WTC11 (cell line): ENCODE data around the gene MAST4. TPM values are rescaled to one million over a fixed set of nuclear protein-coding genes. Genes with fewer than 3 reads are reported as not detected.

ENCODE experiments used
- CREM ChIP-seq: sonication (generic); formaldehyde crosslinking; IDR thresholded peaks from 2 replicates; pipeline ENCODE4 v1.8.1; 2022; ENCODE audit warnings: mild to moderate bottlenecking, missing genetic modification reagents, moderate library complexity
- EMX1 ChIP-seq: fragments of 250-450 bp; sonication (Bioruptor Pico); IDR thresholded peaks from 2 replicates; pipeline ENCODE4 v1.8.0; 2021; ENCODE audit warnings: mild to moderate bottlenecking
- ETV6 ChIP-seq: sonication (generic); formaldehyde crosslinking; IDR thresholded peaks from 2 replicates; pipeline ENCODE4 v1.8.1; 2022; ENCODE audit warnings: mild to moderate bottlenecking, missing genetic modification reagents
- FOXJ3 ChIP-seq: sonication (generic); formaldehyde crosslinking; IDR thresholded peaks from 2 replicates; pipeline ENCODE4 v1.9.0; 2021; ENCODE audit warnings: missing genetic modification reagents, mild to moderate bottlenecking, borderline replicate concordance
- FOXK1 ChIP-seq: sonication (generic); formaldehyde crosslinking; IDR thresholded peaks from 2 replicates; pipeline ENCODE4 v1.8.0; 2022; ENCODE audit warnings: mild to moderate bottlenecking, moderate library complexity, missing genetic modification reagents
- HMGA2 ChIP-seq: fragments of 250-450 bp; sonication (Bioruptor Pico); IDR thresholded peaks from 2 replicates; pipeline ENCODE4 v1.4.0; 2021; ENCODE audit warnings: mild to moderate bottlenecking, moderate library complexity
- MLX ChIP-seq: sonication (generic); formaldehyde crosslinking; IDR thresholded peaks from 2 replicates; pipeline ENCODE4 v1.8.1; 2023; ENCODE audit warnings: mild to moderate bottlenecking, missing genetic modification reagents, moderate library complexity
- MYBL2 ChIP-seq: sonication (generic); formaldehyde crosslinking; IDR thresholded peaks from 2 replicates; pipeline ENCODE4 v1.8.1; 2023; ENCODE audit warnings: mild to moderate bottlenecking, moderate library complexity, missing genetic modification reagents
- PREB ChIP-seq: sonication (generic); formaldehyde crosslinking; IDR thresholded peaks from 2 replicates; pipeline ENCODE4 v1.8.1; 2022; ENCODE audit warnings: mild to moderate bottlenecking, missing genetic modification reagents, moderate library complexity, borderline replicate concordance
- TCF7 ChIP-seq: sonication (generic); formaldehyde crosslinking; IDR thresholded peaks from 2 replicates; pipeline ENCODE4 v1.8.0; 2022; ENCODE audit warnings: mild to moderate bottlenecking, low read depth, missing genetic modification reagents, moderate library complexity
- TEAD1 ChIP-seq: sonication (generic); formaldehyde crosslinking; IDR thresholded peaks from 2 replicates; pipeline ENCODE4 v1.8.0; 2022; ENCODE audit warnings: mild to moderate bottlenecking, missing genetic modification reagents
- TP53 ChIP-seq: sonication (generic); formaldehyde crosslinking; IDR thresholded peaks from 2 replicates; pipeline ENCODE4 v1.8.1; 2023; ENCODE audit warnings: mild to moderate bottlenecking, missing genetic modification reagents
- USF2 ChIP-seq: sonication (generic); formaldehyde crosslinking; IDR thresholded peaks from 2 replicates; pipeline ENCODE4 v1.8.1; 2023; ENCODE audit warnings: mild to moderate bottlenecking, missing genetic modification reagents, moderate library complexity
- ZBTB21 ChIP-seq: sonication (generic); formaldehyde crosslinking; IDR thresholded peaks from 2 replicates; pipeline ENCODE4 v1.8.1; 2023; ENCODE audit warnings: mild to moderate bottlenecking, missing genetic modification reagents, borderline replicate concordance
- ZNF138 ChIP-seq: sonication (generic); formaldehyde crosslinking; conservative IDR thresholded peaks from 2 replicates; pipeline ENCODE4 v1.8.1; 2022; ENCODE audit warnings: mild to moderate bottlenecking, moderate library complexity, missing genetic modification reagents
- ZNF671 ChIP-seq: fragments of 250-450 bp; sonication (Bioruptor Pico); IDR thresholded peaks from 2 replicates; pipeline ENCODE4 v1.8.0; 2021; ENCODE audit warnings: mild to moderate bottlenecking
- ZSCAN18 ChIP-seq: fragments of 250-450 bp; sonication (Bioruptor Pico); IDR thresholded peaks from 2 replicates; pipeline ENCODE4 v2.1.2; 2022; ENCODE audit warnings: mild to moderate bottlenecking, moderate library complexity
- total RNA-seq: library from RNA; stranded (reverse); gene quantifications from 3 replicates; pipeline ENCODE4 v1.2.3, GENCODE V29; 2021
- TF ChIP-seq, protein P1 (sequence below): sonication (generic); formaldehyde crosslinking; conservative IDR thresholded peaks from 2 replicates; pipeline ENCODE4 v1.8.1; 2023; ENCODE audit warnings: mild to moderate bottlenecking, low read depth, missing genetic modification reagents, moderate library complexity
- TF ChIP-seq, protein P2 (sequence below): sonication (generic); formaldehyde crosslinking; IDR thresholded peaks from 2 replicates; pipeline ENCODE4 v1.8.1; 2022; ENCODE audit warnings: low read depth, mild to moderate bottlenecking, moderate library complexity, missing genetic modification reagents, borderline replicate concordance
- TF ChIP-seq, protein P3 (sequence below): sonication (generic); formaldehyde crosslinking; IDR thresholded peaks from 2 replicates; pipeline ENCODE4 v1.8.1; 2023; ENCODE audit warnings: mild to moderate bottlenecking, missing genetic modification reagents
- TF ChIP-seq, protein P4 (sequence below): sonication (generic); formaldehyde crosslinking; IDR thresholded peaks from 2 replicates; pipeline ENCODE4 v1.8.1; 2023; ENCODE audit warnings: mild to moderate bottlenecking, missing genetic modification reagents, borderline replicate concordance

Gene MAST4
- total RNA-seq, 1 experiment from 2014 or later = 8.0 TPM

GRCh38 chr5:66595756-66596635 lies at the start of gene MAST4 (continued):
- TF ChIP-seq, protein P1, sequence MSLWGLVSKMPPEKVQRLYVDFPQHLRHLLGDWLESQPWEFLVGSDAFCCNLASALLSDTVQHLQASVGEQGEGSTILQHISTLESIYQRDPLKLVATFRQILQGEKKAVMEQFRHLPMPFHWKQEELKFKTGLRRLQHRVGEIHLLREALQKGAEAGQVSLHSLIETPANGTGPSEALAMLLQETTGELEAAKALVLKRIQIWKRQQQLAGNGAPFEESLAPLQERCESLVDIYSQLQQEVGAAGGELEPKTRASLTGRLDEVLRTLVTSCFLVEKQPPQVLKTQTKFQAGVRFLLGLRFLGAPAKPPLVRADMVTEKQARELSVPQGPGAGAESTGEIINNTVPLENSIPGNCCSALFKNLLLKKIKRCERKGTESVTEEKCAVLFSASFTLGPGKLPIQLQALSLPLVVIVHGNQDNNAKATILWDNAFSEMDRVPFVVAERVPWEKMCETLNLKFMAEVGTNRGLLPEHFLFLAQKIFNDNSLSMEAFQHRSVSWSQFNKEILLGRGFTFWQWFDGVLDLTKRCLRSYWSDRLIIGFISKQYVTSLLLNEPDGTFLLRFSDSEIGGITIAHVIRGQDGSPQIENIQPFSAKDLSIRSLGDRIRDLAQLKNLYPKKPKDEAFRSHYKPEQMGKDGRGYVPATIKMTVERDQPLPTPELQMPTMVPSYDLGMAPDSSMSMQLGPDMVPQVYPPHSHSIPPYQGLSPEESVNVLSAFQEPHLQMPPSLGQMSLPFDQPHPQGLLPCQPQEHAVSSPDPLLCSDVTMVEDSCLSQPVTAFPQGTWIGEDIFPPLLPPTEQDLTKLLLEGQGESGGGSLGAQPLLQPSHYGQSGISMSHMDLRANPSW (CRISPR knock-in tag) = 0 out of 2 replicates have a peak, but pooled peaks have one; percentile 27
- no peak for TF ChIP-seq HMGA2
- no peak for TF ChIP-seq FOXJ3
- TF ChIP-seq ETV6 (CRISPR knock-in tag) = peak; percentile 78
- TF ChIP-seq MLX (CRISPR knock-in tag) = no peak
- TF ChIP-seq ZNF138 = peak; percentile 79; the same call in 1 of the 2 replicates
- TF ChIP-seq, protein P2, sequence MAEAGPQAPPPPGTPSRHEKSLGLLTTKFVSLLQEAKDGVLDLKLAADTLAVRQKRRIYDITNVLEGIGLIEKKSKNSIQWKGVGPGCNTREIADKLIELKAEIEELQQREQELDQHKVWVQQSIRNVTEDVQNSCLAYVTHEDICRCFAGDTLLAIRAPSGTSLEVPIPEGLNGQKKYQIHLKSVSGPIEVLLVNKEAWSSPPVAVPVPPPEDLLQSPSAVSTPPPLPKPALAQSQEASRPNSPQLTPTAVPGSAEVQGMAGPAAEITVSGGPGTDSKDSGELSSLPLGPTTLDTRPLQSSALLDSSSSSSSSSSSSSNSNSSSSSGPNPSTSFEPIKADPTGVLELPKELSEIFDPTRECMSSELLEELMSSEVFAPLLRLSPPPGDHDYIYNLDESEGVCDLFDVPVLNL = no peak
- 0 out of 2 replicates have a peak, but pooled peaks have one; percentile 38 for TF ChIP-seq MYBL2 (CRISPR knock-in tag)
- TF ChIP-seq ZSCAN18 (CRISPR knock-in tag) = no peak
- TF ChIP-seq, protein P3, sequence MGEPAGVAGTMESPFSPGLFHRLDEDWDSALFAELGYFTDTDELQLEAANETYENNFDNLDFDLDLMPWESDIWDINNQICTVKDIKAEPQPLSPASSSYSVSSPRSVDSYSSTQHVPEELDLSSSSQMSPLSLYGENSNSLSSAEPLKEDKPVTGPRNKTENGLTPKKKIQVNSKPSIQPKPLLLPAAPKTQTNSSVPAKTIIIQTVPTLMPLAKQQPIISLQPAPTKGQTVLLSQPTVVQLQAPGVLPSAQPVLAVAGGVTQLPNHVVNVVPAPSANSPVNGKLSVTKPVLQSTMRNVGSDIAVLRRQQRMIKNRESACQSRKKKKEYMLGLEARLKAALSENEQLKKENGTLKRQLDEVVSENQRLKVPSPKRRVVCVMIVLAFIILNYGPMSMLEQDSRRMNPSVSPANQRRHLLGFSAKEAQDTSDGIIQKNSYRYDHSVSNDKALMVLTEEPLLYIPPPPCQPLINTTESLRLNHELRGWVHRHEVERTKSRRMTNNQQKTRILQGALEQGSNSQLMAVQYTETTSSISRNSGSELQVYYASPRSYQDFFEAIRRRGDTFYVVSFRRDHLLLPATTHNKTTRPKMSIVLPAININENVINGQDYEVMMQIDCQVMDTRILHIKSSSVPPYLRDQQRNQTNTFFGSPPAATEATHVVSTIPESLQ (CRISPR knock-in tag) = no peak
- peak; percentile 32; the same call in 1 of the 2 replicates for TF ChIP-seq USF2
- no peak for TF ChIP-seq TCF7 (CRISPR knock-in tag)
- no peak for TF ChIP-seq ZNF671 (CRISPR knock-in tag)
- 0 out of 2 replicates have a peak, but pooled peaks have one; percentile 54 for TF ChIP-seq ZBTB21 (CRISPR knock-in tag)
- TF ChIP-seq TP53 = 0 out of 2 replicates have a peak, but pooled peaks have one; percentile 22
- 0 out of 2 replicates have a peak, but pooled peaks have one; percentile 44 for TF ChIP-seq FOXK1 (CRISPR knock-in tag)
- TF ChIP-seq TEAD1 (CRISPR knock-in tag) = peak; percentile 74
- no peak for TF ChIP-seq PREB (CRISPR knock-in tag)
- TF ChIP-seq EMX1 (CRISPR knock-in tag) = no peak
- TF ChIP-seq CREM = no peak
- TF ChIP-seq, protein P4, sequence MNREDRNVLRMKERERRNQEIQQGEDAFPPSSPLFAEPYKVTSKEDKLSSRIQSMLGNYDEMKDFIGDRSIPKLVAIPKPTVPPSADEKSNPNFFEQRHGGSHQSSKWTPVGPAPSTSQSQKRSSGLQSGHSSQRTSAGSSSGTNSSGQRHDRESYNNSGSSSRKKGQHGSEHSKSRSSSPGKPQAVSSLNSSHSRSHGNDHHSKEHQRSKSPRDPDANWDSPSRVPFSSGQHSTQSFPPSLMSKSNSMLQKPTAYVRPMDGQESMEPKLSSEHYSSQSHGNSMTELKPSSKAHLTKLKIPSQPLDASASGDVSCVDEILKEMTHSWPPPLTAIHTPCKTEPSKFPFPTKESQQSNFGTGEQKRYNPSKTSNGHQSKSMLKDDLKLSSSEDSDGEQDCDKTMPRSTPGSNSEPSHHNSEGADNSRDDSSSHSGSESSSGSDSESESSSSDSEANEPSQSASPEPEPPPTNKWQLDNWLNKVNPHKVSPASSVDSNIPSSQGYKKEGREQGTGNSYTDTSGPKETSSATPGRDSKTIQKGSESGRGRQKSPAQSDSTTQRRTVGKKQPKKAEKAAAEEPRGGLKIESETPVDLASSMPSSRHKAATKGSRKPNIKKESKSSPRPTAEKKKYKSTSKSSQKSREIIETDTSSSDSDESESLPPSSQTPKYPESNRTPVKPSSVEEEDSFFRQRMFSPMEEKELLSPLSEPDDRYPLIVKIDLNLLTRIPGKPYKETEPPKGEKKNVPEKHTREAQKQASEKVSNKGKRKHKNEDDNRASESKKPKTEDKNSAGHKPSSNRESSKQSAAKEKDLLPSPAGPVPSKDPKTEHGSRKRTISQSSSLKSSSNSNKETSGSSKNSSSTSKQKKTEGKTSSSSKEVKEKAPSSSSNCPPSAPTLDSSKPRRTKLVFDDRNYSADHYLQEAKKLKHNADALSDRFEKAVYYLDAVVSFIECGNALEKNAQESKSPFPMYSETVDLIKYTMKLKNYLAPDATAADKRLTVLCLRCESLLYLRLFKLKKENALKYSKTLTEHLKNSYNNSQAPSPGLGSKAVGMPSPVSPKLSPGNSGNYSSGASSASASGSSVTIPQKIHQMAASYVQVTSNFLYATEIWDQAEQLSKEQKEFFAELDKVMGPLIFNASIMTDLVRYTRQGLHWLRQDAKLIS = no peak; the same call in 1 of the 2 replicates
